ENCODE data around the gene GAREM2.

The GAREM2 gene

DNA sequence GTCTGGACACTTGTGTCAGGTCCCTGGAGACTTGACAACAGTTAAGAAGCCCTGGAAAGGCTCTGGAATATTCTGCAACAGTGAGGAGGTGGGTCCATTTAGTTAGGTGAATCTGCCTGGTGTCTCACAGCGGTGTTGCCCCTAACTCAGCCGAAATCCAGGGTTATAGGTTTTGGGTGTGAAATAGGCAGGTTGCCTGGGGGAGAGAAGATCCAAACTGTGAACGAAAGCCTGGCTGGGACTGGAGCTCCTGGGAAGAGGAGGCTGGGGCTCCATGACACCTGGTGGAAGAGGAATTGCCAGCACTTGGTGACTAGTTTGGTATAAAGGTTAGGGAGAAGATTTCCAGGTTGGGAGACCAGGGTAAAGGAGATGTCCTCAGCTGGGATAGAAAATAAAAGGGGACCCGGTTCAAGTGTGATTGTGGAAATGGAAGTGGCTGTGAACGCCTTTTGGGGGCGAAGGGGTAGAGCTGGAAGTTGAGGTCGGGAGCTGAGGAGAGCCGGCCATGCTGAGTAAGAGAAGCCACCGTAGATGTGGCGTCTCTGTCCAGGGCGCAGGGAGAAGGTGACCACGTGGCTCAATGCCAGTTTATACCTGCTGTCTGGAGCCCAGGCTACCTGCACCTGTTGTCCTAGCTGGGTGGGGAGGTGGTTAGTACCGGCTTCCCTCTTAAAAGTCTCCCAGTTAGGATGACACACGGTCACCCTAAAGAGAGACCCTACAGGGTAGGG lies 3.0 kb upstream of the GAREM2 start:
- DNase-seq, result no peak

GRCh38 chr2:26170795-26171194 lies 2.1 kb upstream of the GAREM2 start:
- no peak for DNase-seq

DNA sequence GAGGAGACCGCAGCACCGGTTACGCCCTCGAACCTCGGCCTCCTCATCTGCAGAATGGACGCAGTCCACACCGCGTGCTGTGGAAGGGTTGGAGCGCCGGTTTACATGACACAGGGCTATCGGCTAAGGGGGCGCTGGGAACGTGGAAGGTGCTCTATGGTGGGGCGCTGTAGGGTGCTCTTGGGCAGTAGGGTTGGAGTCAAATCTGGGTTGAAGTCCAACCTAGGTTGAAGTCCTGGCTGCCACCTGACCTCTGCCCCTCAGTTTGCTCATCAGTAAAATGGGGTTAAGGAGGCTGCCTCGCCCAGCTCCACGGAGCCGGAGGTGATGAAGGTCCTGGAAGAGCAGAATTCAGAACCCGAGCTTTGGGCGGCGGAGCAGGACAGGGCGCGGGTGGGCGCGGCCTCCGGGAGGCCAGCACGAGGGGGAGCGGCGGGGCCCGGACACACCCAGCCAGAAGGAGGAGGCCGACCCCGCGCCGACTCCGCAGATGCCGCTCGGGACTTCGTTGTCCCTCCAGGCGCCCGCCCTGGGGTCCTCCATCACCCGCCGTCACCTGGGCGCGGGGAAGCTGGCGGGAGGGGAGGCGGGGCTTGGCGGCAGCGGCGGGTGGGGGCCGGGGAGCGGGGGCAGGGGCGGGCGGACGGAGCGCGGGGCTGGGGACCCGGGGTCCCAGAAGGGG lies 558 bp upstream of the GAREM2 start:
- DNase-seq, result no peak

- DNase-seq, result no peak
Measured at GRCh38 chr2:26173776-26174482, 1.0 kb downstream of the GAREM2 start.

- no peak for DNase-seq
Measured at GRCh38 chr2:26174691-26175465, 2.0 kb downstream of the GAREM2 start.

DNA sequence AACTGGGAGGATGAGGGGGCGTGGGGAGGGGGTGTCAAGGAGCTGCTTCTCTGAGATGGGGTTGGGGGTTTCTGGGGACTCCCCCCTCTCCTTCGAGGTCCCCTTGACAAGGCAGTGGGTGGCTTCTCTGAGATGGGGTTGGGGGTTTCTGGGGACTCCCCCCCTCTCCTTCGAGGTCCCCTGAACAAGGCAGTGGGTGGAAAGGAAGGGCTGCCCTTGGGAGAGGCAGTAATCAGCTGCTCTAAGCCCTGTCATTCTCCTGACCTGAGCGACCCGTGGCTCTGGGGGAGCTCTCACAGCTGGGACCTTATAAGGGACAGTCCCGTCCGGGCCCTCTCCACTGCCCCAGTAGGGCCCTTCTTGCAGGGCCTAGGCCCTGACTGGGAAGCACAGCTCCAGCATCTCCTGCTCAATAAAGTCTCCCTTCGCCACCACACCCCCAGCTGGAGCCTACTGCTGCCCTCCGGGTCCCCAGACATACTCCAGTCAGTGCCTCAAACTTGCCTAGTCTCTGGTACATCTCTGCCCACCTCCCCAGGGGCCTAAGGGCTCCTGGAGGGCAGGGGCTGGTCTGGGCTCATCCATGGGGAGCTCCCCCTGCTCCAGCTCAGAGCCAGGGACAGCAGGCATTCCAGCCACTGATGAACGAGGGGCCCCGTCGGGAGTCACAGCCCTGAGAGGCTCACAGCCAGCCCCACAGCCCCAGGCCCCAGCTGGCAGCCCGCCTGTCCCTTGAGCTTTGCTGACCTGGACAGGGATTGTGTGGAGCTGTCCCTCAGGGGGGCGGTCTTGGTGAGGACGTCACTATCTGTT lies 2.8 kb downstream of the GAREM2 start:
- no peak for DNase-seq

- DNase-seq, result no peak
Measured at GRCh38 chr2:26176279-26176615, 3.4 kb downstream of the GAREM2 start.

- no peak for DNase-seq
Measured at GRCh38 chr2:26177122-26177521, 4.2 kb downstream of the GAREM2 start.

- no peak for DNase-seq
Measured at GRCh38 chr2:26178246-26178645, 5.4 kb downstream of the GAREM2 start.

- DNase-seq, result no peak
Measured at GRCh38 chr2:26178746-26179436, 6.0 kb downstream of the GAREM2 start.

- DNase-seq, result no peak
Measured at GRCh38 chr2:26179446-26179913, 6.6 kb downstream of the GAREM2 start.

DNA sequence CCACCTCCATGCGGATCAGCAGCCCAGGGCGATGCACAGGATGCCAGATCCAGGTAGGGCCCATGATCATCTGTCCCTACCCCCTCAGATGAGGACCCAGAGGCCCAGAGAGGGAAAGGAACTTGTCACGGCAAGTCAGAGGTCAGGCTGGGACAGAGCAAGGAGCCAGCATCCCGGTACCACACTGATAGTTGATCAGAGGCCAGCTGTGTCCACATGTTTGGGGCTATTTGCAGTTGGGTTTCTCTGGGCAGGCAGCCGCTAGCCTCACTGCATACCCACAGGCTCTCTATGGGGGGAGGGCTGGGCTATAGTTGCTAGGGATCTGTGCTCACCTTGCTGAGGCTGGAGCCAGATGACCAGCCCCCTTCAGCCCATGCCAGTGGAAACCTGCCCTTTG lies 9.6 kb downstream of the GAREM2 start:
- no peak for DNase-seq

GRCh38 chr2:26182887-26183630 lies 10.2 kb downstream of the GAREM2 start:
- DNase-seq, result no peak

DNA sequence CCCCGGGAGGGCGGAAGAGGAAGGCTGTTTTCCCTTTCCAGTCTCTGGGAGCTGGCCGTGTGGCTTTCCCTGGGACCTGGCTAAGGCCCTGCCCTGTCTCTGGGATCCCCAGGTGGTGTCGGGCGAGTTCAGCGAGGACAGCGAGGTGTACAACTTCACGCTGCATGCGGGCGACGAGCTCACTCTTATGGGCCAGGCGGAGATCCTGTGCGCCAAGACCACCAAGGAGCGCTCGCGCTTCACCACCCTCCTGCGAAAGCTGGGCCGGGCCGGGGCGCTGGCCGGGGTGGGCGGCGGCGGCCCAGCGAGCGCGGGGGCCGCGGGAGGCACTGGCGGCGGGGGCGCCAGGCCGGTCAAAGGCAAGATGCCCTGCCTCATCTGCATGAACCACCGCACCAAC lies 11.2 kb downstream of the GAREM2 start:
- DNase-seq, result no peak

GRCh38 chr2:26184555-26185303 lies 11.8 kb downstream of the GAREM2 start:
- no peak for DNase-seq

GRCh38 chr2:26185304-26185928 lies 12.5 kb downstream of the GAREM2 start:
- no peak for DNase-seq

GRCh38 chr2:26185954-26186770 lies 13.3 kb downstream of the GAREM2 start:
- DNase-seq, result no peak

GRCh38 chr2:26187114-26187513 lies 14.2 kb downstream of the GAREM2 start:
- no peak for DNase-seq
